Right lobe of liver (tissue), 4 donors: ENCODE results near the gene MYPN.

Source experiments
- CTCF ChIP-seq, 4 donors: fragments of 200-600 bp in 3 of 4; fragments of 450-650 bp in 1 of 4; IDR thresholded peaks; one replicate each; pipeline versions ENCODE4 v1.5.1 to v1.8.0; 2016 to 2022; ENCODE audit warnings: antibody characterized with exemption in 4 of 4, mild to moderate bottlenecking in 2 of 4
- POLR2A ChIP-seq: fragments of 450-650 bp; IDR thresholded peaks from one replicate; pipeline ENCODE4 v1.6.1; 2017; ENCODE audit warnings: antibody characterized with exemption, mild to moderate bottlenecking
- donor health status: DM: no; HTN: no; CAD: no.
- donor health status: DM: no; HTN: no; CAD: no.
- donor health status: DM: no; HTN: yes; CAD: no.

GRCh38 chr10:68221196-68221595 lies 111.9 kb downstream of the MYPN start:
- TF ChIP-seq CTCF (IDR thresholded peaks at IDR 0.05) (no peak), POLR2A (no peak)
